Activated naive CD8-positive, alpha-beta T cell treated with anti-CD3 and anti-CD28 coated beads for 36 hours (primary cell): ENCODE data around the gene IL15. TPM values are rescaled to one million over a fixed set of nuclear protein-coding genes. Genes with fewer than 3 reads are reported as not detected.
"Not testable (repeated sequence)": the region's sequence is repeated elsewhere in the genome, so short reads cannot be mapped to it uniquely, and the experiment has no call there.

ENCODE experiments used
- DNase-seq: peaks from one replicate; pipeline ENCODE4 v3.0.0; 2021
- H3K27ac Mint-ChIP-seq: one replicate; pipeline ENCODE4 v1.8.0; 2022; ENCODE audit warnings: mild to moderate bottlenecking, moderate library complexity, mixed read lengths
- H3K27me3 Mint-ChIP-seq: one replicate; pipeline ENCODE4 v1.8.0; 2022; ENCODE audit warnings: mild to moderate bottlenecking, mixed read lengths
- H3K36me3 Mint-ChIP-seq: one replicate; pipeline ENCODE4 v1.8.0; 2021; ENCODE audit warnings: mild to moderate bottlenecking, mixed read lengths
- H3K4me1 Mint-ChIP-seq: one replicate; pipeline ENCODE4 v1.8.0; 2021; ENCODE audit warnings: mixed read lengths
- H3K4me3 Mint-ChIP-seq: one replicate; pipeline ENCODE4 v1.8.0; 2022; ENCODE audit warnings: mild to moderate bottlenecking, moderate library complexity, mixed read lengths
- H3K9me3 Mint-ChIP-seq: one replicate; pipeline ENCODE4 v1.8.0; 2022; ENCODE audit warnings: mixed read lengths
- total RNA-seq, 2 experiments: library from RNA; stranded (reverse); gene quantifications; one replicate each; pipeline ENCODE4 v1.2.3, GENCODE V29; 2021

IL15 gene
- total RNA-seq, 2 experiments from 2014 or later, result 0.34 to 0.49 TPM

DNA sequence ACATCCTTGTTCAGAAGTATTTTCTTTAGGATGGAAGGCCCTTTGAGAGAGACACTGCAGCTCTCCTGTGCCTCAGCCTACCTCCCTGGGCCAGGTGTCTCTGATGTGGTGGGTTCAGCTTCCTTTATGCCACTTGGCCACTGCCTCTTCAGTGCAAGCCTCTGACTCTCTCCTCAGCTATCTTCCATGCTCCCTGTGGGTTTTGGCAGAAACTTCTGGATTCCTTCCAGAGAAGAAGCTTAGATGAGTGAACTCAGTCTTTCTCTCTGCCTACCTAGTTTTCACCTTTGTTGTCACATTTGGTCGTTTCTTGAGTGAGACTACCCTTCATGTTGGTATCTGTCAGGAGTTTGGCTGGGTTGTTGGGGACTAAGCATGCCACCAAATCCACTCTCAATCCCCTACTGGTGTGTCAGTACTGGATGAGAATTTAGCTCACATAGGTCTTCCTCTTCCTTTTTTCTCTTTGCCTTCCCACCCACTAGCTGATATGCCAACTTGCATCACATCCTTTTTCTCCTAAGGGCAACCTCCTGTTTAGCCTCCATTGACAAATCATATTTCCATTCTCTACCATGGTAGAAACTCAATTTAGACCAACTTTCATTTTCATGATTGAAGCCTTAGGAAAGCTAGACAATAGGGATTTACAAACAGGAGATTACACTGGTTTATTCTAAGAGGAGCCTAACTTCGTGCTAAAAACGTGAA is 32.0 kb downstream of the IL15 start:
- Mint-ChIP-seq H3K27me3 (no peaks in the 10 kb centered on the region), H3K4me1 (no peaks in the 10 kb centered on the region), H3K4me3 (no peak overlapping the region)

GRCh38 chr4:141669501-141669900 is 33.1 kb downstream of the IL15 start:
- Mint-ChIP-seq H3K9me3 (no peaks in the 10 kb centered on the region), H3K27me3 (no peaks in the 10 kb centered on the region), H3K27ac (no peak overlapping the region), H3K4me1 (no peaks in the 10 kb centered on the region), H3K36me3 (no peaks in the 10 kb centered on the region), H3K4me3 (no peak overlapping the region)
- DNase-seq, result no peak

More for the DNA sequence above, 32.0 kb downstream of the IL15 start:
- Mint-ChIP-seq H3K27ac (no peak overlapping the region), H3K36me3 (no peaks in the 10 kb centered on the region), H3K9me3 (no peaks in the 10 kb centered on the region)
- DNase-seq, result no peak

- Mint-ChIP-seq H3K9me3 (no peaks in the 10 kb centered on the region), H3K4me3 (no peak overlapping the region), H3K4me1 (no peaks in the 10 kb centered on the region), H3K27me3 (no peaks in the 10 kb centered on the region), H3K27ac (no peak overlapping the region), H3K36me3 (no peaks in the 10 kb centered on the region)
- no peak for DNase-seq
Measured at GRCh38 chr4:141675384-141675783, 39.0 kb downstream of the IL15 start.

DNA sequence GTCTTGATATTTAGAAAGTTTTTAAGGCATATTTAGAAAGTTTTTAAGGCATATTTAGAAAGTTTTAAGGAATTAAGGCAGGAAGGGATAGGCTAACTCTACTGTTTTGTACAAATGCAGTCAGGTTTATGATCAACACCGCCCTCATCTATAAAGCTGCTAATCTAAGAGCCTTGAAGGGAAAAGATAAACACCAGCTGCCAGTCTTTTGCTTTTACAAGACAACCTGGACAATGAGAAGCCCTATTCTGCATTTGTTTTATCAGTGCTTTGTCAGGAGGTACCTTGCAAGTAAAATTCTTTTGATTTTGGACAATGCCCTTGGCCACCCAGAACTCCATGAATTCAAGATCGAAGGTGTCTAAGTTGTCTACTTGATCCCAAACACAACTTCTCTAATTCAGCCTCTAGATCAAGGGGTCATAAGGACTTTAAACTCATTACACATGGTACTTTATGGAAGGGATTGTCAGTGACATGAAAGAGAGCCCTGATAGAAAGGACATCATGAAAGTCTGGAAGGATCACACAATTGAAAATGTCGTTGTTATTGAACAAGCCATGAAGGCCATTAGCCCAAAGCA is 39.8 kb downstream of the IL15 start:
- Mint-ChIP-seq H3K9me3 (no peaks in the 10 kb centered on the region), H3K4me1 (no peaks in the 10 kb centered on the region), H3K27me3 (no peaks in the 10 kb centered on the region), H3K4me3 (no peak overlapping the region), H3K27ac (no peak overlapping the region), H3K36me3 (no peaks in the 10 kb centered on the region)
- DNase-seq, result no peak

DNA sequence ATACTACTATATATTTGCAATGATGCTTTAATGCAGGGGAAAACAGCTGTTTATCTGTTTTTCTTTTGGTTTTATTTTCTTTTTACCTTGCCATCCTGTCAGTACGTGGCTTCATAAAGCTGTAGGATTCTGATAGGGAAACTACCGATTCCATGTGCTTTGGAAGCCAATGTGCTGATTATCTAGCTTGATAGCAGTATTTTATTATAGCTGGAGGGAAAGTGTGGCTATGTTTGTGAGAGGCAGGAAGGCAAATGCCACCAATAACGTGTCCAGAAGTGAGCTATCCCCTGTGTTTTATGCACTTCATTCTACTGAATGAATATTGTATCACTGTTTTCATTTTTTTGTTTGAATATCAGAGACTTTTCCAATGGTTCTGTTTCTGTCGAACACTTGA is 43.7 kb downstream of the IL15 start:
- Mint-ChIP-seq H3K36me3 (no peaks in the 10 kb centered on the region), H3K27me3 (no peaks in the 10 kb centered on the region), H3K4me1 (no peaks in the 10 kb centered on the region), H3K9me3 (no peaks in the 10 kb centered on the region), H3K4me3 (no peak overlapping the region), H3K27ac (no peak overlapping the region)
- DNase-seq, result no peak

DNA sequence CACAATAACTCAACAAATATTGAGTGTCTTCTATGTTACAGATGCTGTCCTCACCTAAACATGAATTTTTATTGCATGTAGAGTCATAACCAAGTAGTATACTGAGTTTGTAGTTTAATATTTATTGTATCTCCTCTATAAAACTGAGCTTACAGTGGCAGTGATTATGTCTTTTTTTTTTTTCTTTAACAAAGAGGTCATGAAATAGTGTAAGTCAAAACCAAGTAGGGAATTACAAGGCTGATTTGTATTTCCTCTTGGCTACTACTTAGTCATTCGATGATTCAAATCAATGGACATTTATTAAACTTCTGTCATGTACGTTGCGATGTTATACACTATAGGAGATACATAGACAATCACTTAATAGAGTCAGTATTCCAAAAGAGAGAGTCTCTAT is 48.4 kb downstream of the IL15 start:
- DNase-seq, result no peak
- no peaks in the 10 kb centered on the region for H3K9me3 Mint-ChIP-seq
- no peak overlapping the region for H3K27ac Mint-ChIP-seq
- no peaks in the 10 kb centered on the region for H3K36me3 Mint-ChIP-seq
- H3K27me3 Mint-ChIP-seq, result no peaks in the 10 kb centered on the region
- H3K4me1 Mint-ChIP-seq, result no peaks in the 10 kb centered on the region
- no peak overlapping the region for H3K4me3 Mint-ChIP-seq

- no peaks in the 10 kb centered on the region for H3K9me3 Mint-ChIP-seq
- no peaks in the 10 kb centered on the region for H3K4me1 Mint-ChIP-seq
- DNase-seq, result no peak
- H3K27me3 Mint-ChIP-seq, result no peaks in the 10 kb centered on the region
- H3K36me3 Mint-ChIP-seq, result no peaks in the 10 kb centered on the region
- no peak overlapping the region for H3K4me3 Mint-ChIP-seq
- no peak overlapping the region for H3K27ac Mint-ChIP-seq
Measured at GRCh38 chr4:141686146-141686775, 49.9 kb downstream of the IL15 start.

GRCh38 chr4:141686879-141687278 is 50.5 kb downstream of the IL15 start:
- Mint-ChIP-seq H3K27me3 (no peaks in the 10 kb centered on the region), H3K27ac (no peak overlapping the region), H3K4me1 (no peaks in the 10 kb centered on the region), H3K36me3 (no peaks in the 10 kb centered on the region), H3K9me3 (no peaks in the 10 kb centered on the region), H3K4me3 (no peak overlapping the region)
- no peak for DNase-seq

DNA sequence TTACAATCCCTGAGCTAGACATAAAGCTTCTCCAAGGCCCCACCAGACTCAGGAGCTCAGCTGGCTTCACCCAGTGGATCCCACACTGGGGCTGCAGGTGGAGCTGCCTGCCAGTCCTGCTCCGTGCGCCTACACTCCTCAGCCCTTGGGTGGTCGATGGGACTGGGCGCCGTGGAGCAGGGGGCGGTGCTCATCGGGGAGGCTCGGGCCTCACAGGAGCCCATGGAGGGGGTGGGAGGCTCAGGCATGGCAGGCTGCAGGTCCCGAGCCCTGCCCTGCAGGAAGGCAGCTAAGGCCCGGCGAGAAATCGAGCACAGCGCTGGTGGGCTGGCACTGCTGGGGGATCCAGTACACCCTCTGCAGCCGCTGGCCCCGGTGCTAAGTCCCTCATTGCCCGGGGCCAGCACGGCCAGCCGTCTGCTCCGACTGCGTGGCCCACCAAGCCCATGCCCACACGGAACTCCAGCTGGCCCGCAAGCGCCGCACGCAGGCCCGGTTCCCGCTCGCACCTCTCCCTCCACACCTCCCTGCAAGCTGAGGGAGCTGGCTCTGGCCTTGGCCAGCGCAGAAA is 53.4 kb downstream of the IL15 start:
- not testable (repeated sequence) for H3K27me3 Mint-ChIP-seq, H3K4me3 Mint-ChIP-seq, H3K36me3 Mint-ChIP-seq, DNase-seq, H3K9me3 Mint-ChIP-seq, H3K27ac Mint-ChIP-seq, H3K4me1 Mint-ChIP-seq

- not testable (repeated sequence) for H3K27ac Mint-ChIP-seq, H3K27me3 Mint-ChIP-seq, DNase-seq, H3K4me1 Mint-ChIP-seq, H3K9me3 Mint-ChIP-seq, H3K4me3 Mint-ChIP-seq, H3K36me3 Mint-ChIP-seq
Measured at GRCh38 chr4:141691247-141691646, 54.9 kb downstream of the IL15 start.

DNA sequence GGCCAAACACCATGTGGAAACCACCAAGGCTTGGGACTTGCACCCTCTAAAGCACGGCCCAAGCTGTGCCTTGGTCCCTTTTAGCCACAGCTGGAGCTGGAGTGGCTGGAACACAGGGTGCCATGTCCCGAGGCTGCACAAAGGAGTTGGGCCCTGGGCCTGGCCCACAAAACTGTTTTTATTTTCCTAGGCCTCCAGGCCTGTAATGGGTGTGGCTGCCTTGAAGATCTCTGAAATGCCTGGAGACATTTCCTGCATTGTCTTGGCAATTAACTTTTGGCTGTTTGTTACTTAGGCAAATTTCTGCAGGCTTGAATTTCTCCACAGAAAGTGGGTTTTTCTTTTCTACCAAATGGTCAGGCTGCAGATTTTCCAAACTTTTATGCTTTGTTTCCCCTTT is 55.7 kb downstream of the IL15 start:
- Mint-ChIP-seq H3K36me3 (no peaks in the 10 kb centered on the region), H3K4me1 (no peaks in the 10 kb centered on the region), H3K9me3 (no peaks in the 10 kb centered on the region), H3K27ac (no peak overlapping the region), H3K27me3 (no peaks in the 10 kb centered on the region), H3K4me3 (no peak overlapping the region)
- DNase-seq, result no peak

- Mint-ChIP-seq H3K27me3 (no peaks in the 10 kb centered on the region), H3K4me1 (no peaks in the 10 kb centered on the region), H3K4me3 (no peak overlapping the region), H3K27ac (no peak overlapping the region), H3K36me3 (no peaks in the 10 kb centered on the region), H3K9me3 (no peaks in the 10 kb centered on the region)
- DNase-seq, result no peak
Measured at GRCh38 chr4:141697116-141697515, 60.7 kb downstream of the IL15 start.

GRCh38 chr4:141702472-141703182 is 66.2 kb downstream of the IL15 start:
- Mint-ChIP-seq H3K27ac (no peak overlapping the region), H3K9me3 (peaks cover 6% of the 10 kb centered on the region), H3K36me3 (no peaks in the 10 kb centered on the region), H3K4me1 (no peaks in the 10 kb centered on the region), H3K4me3 (no peak overlapping the region), H3K27me3 (no peaks in the 10 kb centered on the region)
- no peak for DNase-seq

- no peak overlapping the region for H3K27ac Mint-ChIP-seq
- peaks cover 7% of the 10 kb centered on the region for H3K9me3 Mint-ChIP-seq
- H3K4me1 Mint-ChIP-seq, result no peaks in the 10 kb centered on the region
- H3K4me3 Mint-ChIP-seq, result no peak overlapping the region
- DNase-seq, result no peak
- H3K27me3 Mint-ChIP-seq, result no peaks in the 10 kb centered on the region
- no peaks in the 10 kb centered on the region for H3K36me3 Mint-ChIP-seq
Measured at GRCh38 chr4:141703497-141703896, 67.1 kb downstream of the IL15 start.

DNA sequence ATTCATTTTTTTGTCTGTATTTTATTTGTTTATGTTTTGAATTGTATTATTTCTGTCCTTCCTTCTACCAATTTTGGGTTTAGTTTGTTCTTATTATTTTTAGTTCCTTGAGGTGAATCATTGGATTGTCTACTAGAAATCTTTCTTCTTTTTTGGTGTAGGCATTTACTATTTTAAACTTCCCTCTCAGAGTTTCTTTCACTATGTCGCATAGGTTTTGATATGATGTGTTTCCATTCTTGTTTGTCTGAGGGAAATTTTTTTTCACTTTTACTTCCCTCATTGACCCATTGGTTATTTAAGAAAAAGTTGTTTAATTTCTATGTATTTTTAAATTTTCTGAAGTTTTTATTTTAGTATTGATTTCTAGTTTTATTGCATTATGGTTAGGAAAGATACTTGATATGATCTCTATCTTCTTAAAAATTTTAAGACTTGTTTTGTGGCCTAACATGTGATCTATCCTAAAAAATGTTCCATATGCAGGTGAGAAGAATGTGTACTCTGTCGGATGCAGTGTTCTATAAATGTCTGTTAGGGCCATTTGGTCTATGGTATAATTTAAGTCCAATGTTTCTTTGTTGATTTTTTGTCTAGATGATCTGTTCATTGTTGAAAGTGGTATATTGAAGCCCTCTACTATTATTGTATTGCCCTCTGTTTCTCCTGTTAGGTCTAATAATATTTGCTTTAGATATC is 68.8 kb downstream of the IL15 start:
- H3K36me3 Mint-ChIP-seq, result no peaks in the 10 kb centered on the region
- H3K27ac Mint-ChIP-seq, result no peak overlapping the region
- H3K4me1 Mint-ChIP-seq, result no peaks in the 10 kb centered on the region
- no peaks in the 10 kb centered on the region for H3K27me3 Mint-ChIP-seq
- H3K9me3 Mint-ChIP-seq, result peaks cover 7% of the 10 kb centered on the region
- DNase-seq, result no peak
- no peak overlapping the region for H3K4me3 Mint-ChIP-seq
